Lung (tissue), 13 donors: Measurements from ENCODE around the gene TSPYL2. TPM values are rescaled to one million over a fixed set of nuclear protein-coding genes. Genes with fewer than 3 reads are reported as not detected.

Experiments used
- ATAC-seq: fragments of 200-7000 bp; cut with Tn5 transposase; one replicate; pipeline ENCODE4 v1.9.1; 2020; ENCODE audit warnings: moderate number of reproducible peaks; ENCODE audit not compliant: insufficient read depth, low FRiP score
- DNase-seq, 3 donors: peaks; one replicate each; pipeline ENCODE4 v3.0.0-alpha.2; 2013 to 2017
- H3K27ac ChIP-seq, 2 donors: one replicate each; pipeline ENCODE4 v1.5.1; 2013; ENCODE audit warnings: mild to moderate bottlenecking in 2 of 2, moderate library complexity in 2 of 2, control low read depth in 1 of 2, inconsistent platforms in 1 of 2, low read depth in 1 of 2, low read length in 1 of 2
- H3K27me3 ChIP-seq, 3 donors: one replicate each; pipeline ENCODE4 v1.5.1; 2013; ENCODE audit warnings: low read length in 2 of 3; ENCODE audit not compliant: control insufficient read depth in 3 of 3, insufficient read depth in 3 of 3
- H3K36me3 ChIP-seq, 4 donors: one replicate each; pipeline ENCODE4 v1.5.1; 2013; ENCODE audit warnings: low read length in 4 of 4, mild to moderate bottlenecking in 1 of 4, moderate library complexity in 1 of 4; ENCODE audit not compliant: control insufficient read depth in 4 of 4, insufficient read depth in 4 of 4
- H3K4me1 ChIP-seq, 5 donors: one replicate each; pipeline ENCODE4 v1.5.1; 2013; ENCODE audit warnings: low read length in 5 of 5, mild to moderate bottlenecking in 2 of 5, moderate library complexity in 1 of 5; ENCODE audit not compliant: control insufficient read depth in 5 of 5, insufficient read depth in 5 of 5
- H3K4me3 ChIP-seq: one replicate; pipeline ENCODE4 v1.5.1; 2013; ENCODE audit warnings: mild to moderate bottlenecking, control low read depth, moderate library complexity
- H3K9ac ChIP-seq, 2 donors: one replicate each; pipeline ENCODE4 v1.5.1; 2013; ENCODE audit warnings: low read length in 2 of 2, control low read depth in 1 of 2; ENCODE audit not compliant: insufficient read depth in 1 of 2
- H3K9me3 ChIP-seq, 4 donors: one replicate each; pipeline ENCODE4 v1.5.1; 2013; ENCODE audit warnings: low read length in 3 of 4, mild to moderate bottlenecking in 1 of 4, moderate library complexity in 1 of 4; ENCODE audit not compliant: control insufficient read depth in 4 of 4, insufficient read depth in 3 of 4
- CTCF ChIP-seq: IDR thresholded peaks from 2 replicates; pipeline ENCODE4 v1.5.1; 2012; ENCODE audit warnings: mild to moderate bottlenecking; ENCODE audit errors: control extremely low read depth, extremely low read depth
- WGBS, 2 donors: extraction: QIAGEN DNeasy Blood & Tissue Kit; methylation state at CpG; one replicate each; pipeline ENCODE4 v1.1.7; 2013; 5-methylcytosine and 5-hydroxymethylcytosine counted together
- polyA plus RNA-seq, 2 donors: library from polyadenylated mRNA; stranded (reverse); fragments of 200-250 nt; gene quantifications; one replicate each; pipeline ENCODE4 v1.2.1, GENCODE V29; 2013
- small RNA-seq: library from RNA; depleted of rRNA; stranded (forward); fragments of <200 nt; gene quantifications from one replicate; pipeline ENCODE3, GENCODE V24; 2014; ENCODE audit warnings: low replicate concordance
- total RNA-seq, 2 donors: library from RNA; depleted of rRNA in 1 of 2; stranded (reverse); fragments of >200 nt in 1 of 2; gene quantifications; one replicate each; pipeline ENCODE4 v1.2.1, GENCODE V29; 2014 to 2021
- donor health status: control.
- donor health status: control.
- donor health status: Bipolar disorder and iron deficiency.
- donor health status: healthy.
- donor health status: DM: yes; HTN: yes; CAD: no.

The TSPYL2 gene
- total and polyA plus RNA-seq, 4 donors: 20.8 to 66.2 (median 36.7) TPM

GRCh38 chrX:53128097-53128749 is 46.1 kb downstream of the TSPYL2 start:
- Histone ChIP-seq H3K27ac (no peak overlapping the region), H3K36me3 (no peaks in the 10 kb centered on the region), H3K4me3 (no peak overlapping the region), H3K4me1 (peaks cover 0 to 3% (median 0%) of the 10 kb centered on the region in 5 donors), H3K9me3 (peaks cover 0 to 4% (median 1%) of the 10 kb centered on the region in 4 donors), H3K9ac (no peak overlapping the region), H3K27me3 (peaks cover 3 to 26% (median 23%) of the 10 kb centered on the region in 3 donors)
- TF ChIP-seq CTCF: no peak
- WGBS, 2 donors: 81 to 93% methylated on average over 3 of the region's 3 CpGs
- DNase-seq: no peak
- no peak for ATAC-seq

- no peak for ATAC-seq
- 87 to 95% methylated on average over 4 of the region's 4 CpGs for WGBS, 2 donors
- H3K36me3 ChIP-seq: peaks cover 0 to 2% (median 0%) of the 10 kb centered on the region in 4 donors
- DNase-seq: no peak
- no peaks in the 10 kb centered on the region for H3K9me3 ChIP-seq
- H3K27me3 ChIP-seq: peaks cover 3 to 41% (median 17%) of the 10 kb centered on the region in 3 donors
- no peak overlapping the region for H3K9ac ChIP-seq
- peaks cover 0 to 2% (median 0%) of the 10 kb centered on the region in 5 donors for H3K4me1 ChIP-seq
- TF ChIP-seq CTCF: no peak
- no peak overlapping the region for H3K27ac ChIP-seq
- no peak overlapping the region for H3K4me3 ChIP-seq
These were observed 51.2 kb downstream of the TSPYL2 start for GRCh38 chrX:53133400-53133799.

- peaks cover 0 to 2% (median 0%) of the 10 kb centered on the region in 5 donors for H3K4me1 ChIP-seq
- no peak for ATAC-seq
These were observed 53.4 kb downstream of the TSPYL2 start for GRCh38 chrX:53135581-53135980.

More at GRCh38 chrX:53135581-53135980, 53.4 kb downstream of the TSPYL2 start:
- 81 to 97% methylated on average over 2 of the region's 2 CpGs for WGBS, 2 donors
- H3K36me3 ChIP-seq: peaks cover 0 to 2% (median 0%) of the 10 kb centered on the region in 4 donors
- no peaks in the 10 kb centered on the region for H3K9me3 ChIP-seq
- TF ChIP-seq CTCF: no peak
- H3K9ac ChIP-seq: no peak overlapping the region
- no peak overlapping the region for H3K4me3 ChIP-seq
- H3K27me3 ChIP-seq: peaks cover 0 to 41% (median 12%) of the 10 kb centered on the region in 3 donors
- H3K27ac ChIP-seq: no peak overlapping the region
- no peak for DNase-seq

Small RNAs within 50 kb of the gene (small RNA-seq; reads per million reads assigned to genes)
- gene AL591212.2: not detected

Other genes with a start within 250 kb of the TSPYL2 start
- not detected for gene XAGE3, start 214.3 kb upstream of the TSPYL2 start, total RNA-seq
- gene XAGE3, start 214.3 kb upstream of the TSPYL2 start, polyA plus RNA-seq: under 1 TPM in 1 of 2 donors, not detected in 1; 0.14 TPM
- 10 to 100 TPM; 19.8 to 21.2 TPM for gene FAM156B, start 185.0 kb upstream of the TSPYL2 start, total RNA-seq
- gene FAM156B, start 185.0 kb upstream of the TSPYL2 start, polyA plus RNA-seq: 10 to 100 TPM; 17.3 to 34.2 TPM
- gene FAM156A, start 123.8 kb upstream of the TSPYL2 start, total RNA-seq: 10 to 100 TPM; 18.9 to 21.4 TPM
- 10 to 100 TPM; 14.0 to 16.1 TPM for gene FAM156A, start 123.8 kb upstream of the TSPYL2 start, polyA plus RNA-seq
- gene GPR173, start 33.6 kb upstream of the TSPYL2 start, total RNA-seq: 1 to 10 TPM; 3.1 to 4.6 TPM
- under 1 TPM; 0.94 to 0.96 TPM for gene GPR173, start 33.6 kb upstream of the TSPYL2 start, polyA plus RNA-seq
- 10 to 100 TPM; 10.7 to 30.5 TPM for gene KANTR, start 11.8 kb downstream of the TSPYL2 start, total RNA-seq
- 1 to 10 TPM; 1.4 to 8.6 TPM for gene KANTR, start 11.8 kb downstream of the TSPYL2 start, polyA plus RNA-seq
- gene KDM5C, start 142.8 kb downstream of the TSPYL2 start, total RNA-seq: 100 to 1,000 TPM; 112 TPM
- gene KDM5C, start 142.8 kb downstream of the TSPYL2 start, polyA plus RNA-seq: 10 to 100 TPM; 36.1 to 44.9 TPM
- gene IQSEC2, start 199.2 kb downstream of the TSPYL2 start, total RNA-seq: 10 to 100 TPM; 10.3 to 24.5 TPM
- gene IQSEC2, start 199.2 kb downstream of the TSPYL2 start, polyA plus RNA-seq: 10 to 100 TPM in 1 of 2 donors, 1 to 10 TPM in 1; 9.0 to 24.6 TPM